ENCODE data around the gene C21orf58. TPM values are rescaled to one million over a fixed set of nuclear protein-coding genes. Genes with fewer than 3 reads are reported as not detected.
"Not testable (repeated sequence)": the region's sequence is repeated elsewhere in the genome, so short reads cannot be mapped to it uniquely, and the experiment has no call there.

Gene C21orf58
- 1.8 and 1.9 TPM in 2 replicates for total RNA-seq

- peak; percentile 90 for DNase-seq (ENCODE audit: low read depth)
Observed at GRCh38 chr21:46323710-46324389, at the start of gene C21orf58, which contains the start of gene PCNT. C21orf58 (minus strand) TSS chr21:46323870; CDS start chr21:46322738, 1,132 bp downstream. PCNT (plus strand) TSS chr21:46324156; CDS start chr21:46324229, 73 bp downstream.

- not testable (repeated sequence) for DNase-seq (ENCODE audit: low read depth)
Observed at GRCh38 chr21:46372947-46373346, 49.3 kb upstream of the C21orf58 start.

- no peak for DNase-seq (ENCODE audit: low read depth)
Observed at GRCh38 chr21:46372014-46372485, 48.4 kb upstream of the C21orf58 start.

GRCh38 chr21:46371204-46372013 lies 47.7 kb upstream of the C21orf58 start:
- DNase-seq (ENCODE audit: low read depth), result no peak

GRCh38 chr21:46369520-46370235 lies 46.0 kb upstream of the C21orf58 start:
- DNase-seq (ENCODE audit: low read depth), result no peak

- no peak for DNase-seq (ENCODE audit: low read depth)
Observed at GRCh38 chr21:46368533-46369285, 45.0 kb upstream of the C21orf58 start.

- no peak for DNase-seq (ENCODE audit: low read depth)
Observed at GRCh38 chr21:46366966-46367365, 43.3 kb upstream of the C21orf58 start.

GRCh38 chr21:46366561-46366960 lies 42.9 kb upstream of the C21orf58 start:
- DNase-seq (ENCODE audit: low read depth), result no peak

GRCh38 chr21:46366091-46366490 lies 42.4 kb upstream of the C21orf58 start:
- DNase-seq (ENCODE audit: low read depth), result no peak

- no peak for DNase-seq (ENCODE audit: low read depth)
Observed at GRCh38 chr21:46363698-46364097, 40.0 kb upstream of the C21orf58 start.

- DNase-seq (ENCODE audit: low read depth), result no peak
Observed at GRCh38 chr21:46362946-46363345, 39.3 kb upstream of the C21orf58 start.

- no peak for DNase-seq (ENCODE audit: low read depth)
Observed at GRCh38 chr21:46361935-46362334, 38.3 kb upstream of the C21orf58 start.

GRCh38 chr21:46361176-46361575 lies 37.5 kb upstream of the C21orf58 start:
- no peak for DNase-seq (ENCODE audit: low read depth)

- DNase-seq (ENCODE audit: low read depth), result no peak
Observed at GRCh38 chr21:46357684-46358425, 34.2 kb upstream of the C21orf58 start.

GRCh38 chr21:46357335-46357604 lies 33.6 kb upstream of the C21orf58 start:
- DNase-seq (ENCODE audit: low read depth), result no peak

GRCh38 chr21:46356494-46357334 lies 33.0 kb upstream of the C21orf58 start:
- no peak for DNase-seq (ENCODE audit: low read depth)

- no peak for DNase-seq (ENCODE audit: low read depth)
Observed at GRCh38 chr21:46356005-46356338, 32.3 kb upstream of the C21orf58 start.

GRCh38 chr21:46355161-46356004 lies 31.7 kb upstream of the C21orf58 start:
- no peak for DNase-seq (ENCODE audit: low read depth)

GRCh38 chr21:46354518-46354917 lies 30.8 kb upstream of the C21orf58 start:
- DNase-seq (ENCODE audit: low read depth), result no peak

Measured in renal cortical epithelial cell (primary cell).